DOHH2 (cell line): ENCODE data around the gene CCDC171.

ENCODE experiments used
- H3F3A ChIP-seq: fragments of 200-600 bp; sonication (generic), shearing (Covaris generic); 2 replicates; pipeline ENCODE4 v1.6.0; 2016; ENCODE audit warnings: antibody characterized with exemption, mild to moderate bottlenecking; ENCODE audit not compliant: control insufficient read depth, insufficient read depth
- H3K27ac ChIP-seq: fragments of 200-600 bp; sonication (generic); 2 replicates; pipeline ENCODE4 v1.5.1; 2014; ENCODE audit warnings: low read depth, mild to moderate bottlenecking, low read length, moderate library complexity
- H3K27me3 ChIP-seq: fragments of 200-600 bp; sonication (generic); 2 replicates; pipeline ENCODE4 v1.6.1; 2014; ENCODE audit warnings: mild to moderate bottlenecking, low read length, mixed read lengths; ENCODE audit not compliant: control insufficient read depth
- H3K36me3 ChIP-seq: fragments of 200-600 bp; sonication (generic); 2 replicates; pipeline ENCODE4 v1.6.1; 2014; ENCODE audit warnings: mild to moderate bottlenecking, low read length, moderate library complexity, mixed read lengths; ENCODE audit not compliant: control insufficient read depth
- H3K4me1 ChIP-seq: fragments of 200-600 bp; sonication (generic); 2 replicates; pipeline ENCODE4 v1.6.1; 2014; ENCODE audit warnings: mild to moderate bottlenecking, low read length, mixed read lengths; ENCODE audit not compliant: control insufficient read depth
- H3K4me2 ChIP-seq: fragments of 200-600 bp; sonication (generic); 2 replicates; pipeline ENCODE4 v1.6.0; 2014; ENCODE audit warnings: mild to moderate bottlenecking, low read length, moderate library complexity
- H3K4me3 ChIP-seq: fragments of 200-600 bp; sonication (generic); 2 replicates; pipeline ENCODE4 v1.5.1; 2014; ENCODE audit warnings: mild to moderate bottlenecking, low read length, mixed read lengths
- H3K79me2 ChIP-seq: fragments of 200-600 bp; sonication (generic); 2 replicates; pipeline ENCODE4 v1.6.1; 2014; ENCODE audit warnings: mild to moderate bottlenecking, low read length, mixed read lengths; ENCODE audit not compliant: control insufficient read depth
- H3K9me2 ChIP-seq: fragments of 200-600 bp; sonication (generic); replicated peaks from 2 replicates; pipeline ENCODE4 v1.6.1; 2014; ENCODE audit warnings: mild to moderate bottlenecking, low read length, mixed read lengths; ENCODE audit not compliant: control insufficient read depth
- H3K9me3 ChIP-seq: fragments of 200-600 bp; sonication (generic); 2 replicates; pipeline ENCODE4 v1.6.1; 2014; ENCODE audit warnings: antibody characterized with exemption, low read length, mixed read lengths; ENCODE audit not compliant: control insufficient read depth, insufficient read depth
- H4K20me1 ChIP-seq: fragments of 200-600 bp; sonication (generic); 2 replicates; pipeline ENCODE4 v1.6.0; 2014; ENCODE audit warnings: low read depth, mild to moderate bottlenecking, antibody characterized with exemption, low read length, moderate library complexity; ENCODE audit not compliant: control insufficient read depth, insufficient read depth
- EZH2phosphoT487 ChIP-seq: fragments of 200-600 bp; sonication (generic); IDR thresholded peaks from 2 replicates; pipeline ENCODE4 v1.6.1; 2017; ENCODE audit warnings: borderline replicate concordance, mild to moderate bottlenecking, antibody characterized with exemption, low read length, moderate library complexity, mixed read lengths
- TF ChIP-seq, protein P1 (sequence below): fragments of 200-600 bp; sonication (generic); IDR thresholded peaks from one replicate; pipeline ENCODE4 v1.5.1; 2014; ENCODE audit warnings: antibody characterized with exemption, mild to moderate bottlenecking, low read depth, low read length; ENCODE audit not compliant: poor library complexity, severe bottlenecking

The CCDC171 gene

GRCh38 chr9:15720861-15721260 lies 168.0 kb downstream of the CCDC171 start:
- no peak for TF ChIP-seq EZH2phosphoT487
- TF ChIP-seq, protein P1, sequence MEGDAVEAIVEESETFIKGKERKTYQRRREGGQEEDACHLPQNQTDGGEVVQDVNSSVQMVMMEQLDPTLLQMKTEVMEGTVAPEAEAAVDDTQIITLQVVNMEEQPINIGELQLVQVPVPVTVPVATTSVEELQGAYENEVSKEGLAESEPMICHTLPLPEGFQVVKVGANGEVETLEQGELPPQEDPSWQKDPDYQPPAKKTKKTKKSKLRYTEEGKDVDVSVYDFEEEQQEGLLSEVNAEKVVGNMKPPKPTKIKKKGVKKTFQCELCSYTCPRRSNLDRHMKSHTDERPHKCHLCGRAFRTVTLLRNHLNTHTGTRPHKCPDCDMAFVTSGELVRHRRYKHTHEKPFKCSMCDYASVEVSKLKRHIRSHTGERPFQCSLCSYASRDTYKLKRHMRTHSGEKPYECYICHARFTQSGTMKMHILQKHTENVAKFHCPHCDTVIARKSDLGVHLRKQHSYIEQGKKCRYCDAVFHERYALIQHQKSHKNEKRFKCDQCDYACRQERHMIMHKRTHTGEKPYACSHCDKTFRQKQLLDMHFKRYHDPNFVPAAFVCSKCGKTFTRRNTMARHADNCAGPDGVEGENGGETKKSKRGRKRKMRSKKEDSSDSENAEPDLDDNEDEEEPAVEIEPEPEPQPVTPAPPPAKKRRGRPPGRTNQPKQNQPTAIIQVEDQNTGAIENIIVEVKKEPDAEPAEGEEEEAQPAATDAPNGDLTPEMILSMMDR: no peak
- Histone ChIP-seq H3K4me1 (no peaks in the 10 kb centered on the region), H3K4me3 (no peak overlapping the region), H3K36me3 (no peaks in the 10 kb centered on the region), H4K20me1 (no peaks in the 10 kb centered on the region), H3F3A (no peaks in the 10 kb centered on the region), H3K27ac (no peak overlapping the region), H3K9me3 (no peaks in the 10 kb centered on the region), H3K4me2 (no peak overlapping the region), H3K27me3 (no peaks in the 10 kb centered on the region), H3K9me2 (no peaks in the 10 kb centered on the region), H3K79me2 (no peaks in the 10 kb centered on the region)

- H4K20me1 ChIP-seq: no peaks in the 10 kb centered on the region
- no peaks in the 10 kb centered on the region for H3K9me3 ChIP-seq
- H3K4me1 ChIP-seq: no peaks in the 10 kb centered on the region
- TF ChIP-seq, protein P1: no peak
- no peak for TF ChIP-seq EZH2phosphoT487
- H3K9me2 ChIP-seq: no peaks in the 10 kb centered on the region
- H3K4me2 ChIP-seq: no peak overlapping the region
- no peak overlapping the region for H3K27ac ChIP-seq
- H3K4me3 ChIP-seq: no peak overlapping the region
- no peaks in the 10 kb centered on the region; the same call in 1 of the 2 replicates for H3K36me3 ChIP-seq
- no peaks in the 10 kb centered on the region for H3K27me3 ChIP-seq
- no peaks in the 10 kb centered on the region for H3F3A ChIP-seq
- H3K79me2 ChIP-seq: no peaks in the 10 kb centered on the region
These were observed 170.0 kb downstream of the CCDC171 start for GRCh38 chr9:15722888-15723287.

DNA sequence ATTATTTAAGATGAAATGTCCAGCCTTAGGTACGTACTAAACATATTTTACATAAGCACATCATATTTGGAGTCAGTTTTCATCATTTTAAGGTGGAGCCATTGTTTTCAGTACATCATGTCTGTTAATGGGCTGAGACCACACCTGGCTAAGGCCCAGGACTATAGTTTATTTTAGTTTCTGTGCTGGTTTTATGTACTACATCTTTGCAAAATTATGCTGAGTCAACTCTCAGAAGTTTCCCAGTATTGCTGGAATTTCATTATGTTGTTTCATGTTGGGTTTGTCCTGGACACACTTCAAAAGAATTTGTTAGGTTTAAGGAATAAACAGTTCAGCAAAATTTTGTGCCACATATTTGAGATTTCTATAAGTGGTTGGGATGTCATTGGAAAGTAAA lies 171.2 kb downstream of the CCDC171 start:
- TF ChIP-seq, protein P1: no peak
- no peak for TF ChIP-seq EZH2phosphoT487
- Histone ChIP-seq H3K27ac (no peak overlapping the region), H3F3A (no peaks in the 10 kb centered on the region)

More for the DNA sequence above, 171.2 kb downstream of the CCDC171 start:
- H3K79me2 ChIP-seq: no peaks in the 10 kb centered on the region
- H3K4me1 ChIP-seq: no peaks in the 10 kb centered on the region
- H3K27me3 ChIP-seq: no peaks in the 10 kb centered on the region
- peaks cover 3% of the 10 kb centered on the region; the same call in 1 of the 2 replicates for H3K36me3 ChIP-seq
- no peak overlapping the region for H3K4me3 ChIP-seq
- no peaks in the 10 kb centered on the region for H4K20me1 ChIP-seq
- H3K9me2 ChIP-seq: no peaks in the 10 kb centered on the region
- no peaks in the 10 kb centered on the region for H3K9me3 ChIP-seq
- H3K4me2 ChIP-seq: no peak overlapping the region
